GM19372 (cell line): ENCODE data around the gene ARHGEF38.
A peak's percentile ranks its signal among the peaks of the same experiment; 100 is the strongest.

Experiments used
- ATAC-seq: cut with Tn5 transposase; IDR thresholded peaks from one replicate; pipeline ENCODE4 v1.9.1; 2021; ENCODE audit warnings: mild to moderate bottlenecking, low read depth, moderate library complexity; ENCODE audit not compliant: unreplicated experiment

ARHGEF38 gene, protein sequence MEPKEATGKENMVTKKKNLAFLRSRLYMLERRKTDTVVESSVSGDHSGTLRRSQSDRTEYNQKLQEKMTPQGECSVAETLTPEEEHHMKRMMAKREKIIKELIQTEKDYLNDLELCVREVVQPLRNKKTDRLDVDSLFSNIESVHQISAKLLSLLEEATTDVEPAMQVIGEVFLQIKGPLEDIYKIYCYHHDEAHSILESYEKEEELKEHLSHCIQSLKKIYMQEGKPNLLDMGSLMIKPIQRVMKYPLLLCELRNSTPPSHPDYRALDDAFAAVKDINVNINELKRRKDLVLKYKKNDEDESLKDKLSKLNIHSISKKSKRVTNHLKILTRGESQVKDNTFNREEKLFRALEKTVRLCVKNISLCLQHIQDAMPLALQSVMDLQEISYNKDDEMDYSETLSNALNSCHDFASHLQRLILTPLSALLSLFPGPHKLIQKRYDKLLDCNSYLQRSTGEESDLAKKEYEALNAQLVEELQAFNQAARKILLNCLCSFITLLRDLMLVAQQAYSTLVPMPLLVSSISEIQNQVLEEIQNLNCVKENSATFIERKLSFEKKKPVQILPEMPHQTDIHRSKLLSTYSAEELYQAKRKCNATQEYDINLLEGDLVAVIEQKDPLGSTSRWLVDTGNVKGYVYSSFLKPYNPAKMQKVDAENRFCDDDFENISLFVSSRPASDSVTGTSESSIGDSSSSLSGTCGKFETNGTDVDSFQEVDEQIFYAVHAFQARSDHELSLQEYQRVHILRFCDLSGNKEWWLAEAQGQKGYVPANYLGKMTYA

DNA sequence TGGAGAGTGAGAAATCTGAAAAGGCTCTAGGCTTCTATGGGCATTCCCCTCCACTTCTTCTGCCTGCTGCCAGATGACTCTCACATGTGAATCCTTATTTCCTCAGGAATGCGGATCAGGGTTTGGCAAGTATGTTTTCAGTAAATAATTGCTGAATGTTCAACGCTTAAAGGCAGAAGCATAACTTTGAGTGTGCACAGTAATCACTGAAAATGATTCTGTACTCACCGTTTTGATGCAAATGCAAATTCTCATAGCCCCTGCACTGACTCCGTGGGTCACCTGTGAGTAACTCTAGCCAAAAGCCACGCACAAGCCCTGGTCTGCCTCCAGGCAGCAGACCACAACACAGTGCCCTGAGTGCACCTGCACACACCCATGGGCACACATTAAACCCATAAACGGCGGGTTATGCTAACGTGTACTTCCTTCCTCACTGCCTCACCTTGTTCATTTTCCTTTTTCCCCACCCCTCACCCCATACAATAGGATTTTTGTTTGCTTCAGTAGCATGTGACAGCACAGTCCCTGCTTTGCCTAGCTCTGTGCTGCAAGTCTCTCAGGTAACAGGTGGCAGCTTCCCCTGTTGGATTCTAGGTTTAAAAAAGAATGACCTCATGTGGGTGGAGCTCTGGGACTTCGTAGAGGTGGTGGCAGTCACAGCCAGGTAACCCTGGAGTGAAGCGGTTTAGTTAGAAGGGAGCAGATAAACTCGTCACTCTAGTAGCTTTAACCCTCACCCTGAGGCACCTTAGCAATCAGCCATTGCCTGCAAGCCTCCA is at the start of gene ARHGEF38:
ARHGEF38 (plus strand) TSS at position 656 of the 782 bp plus-strand sequence. CDS start 146 bp downstream, outside the sequence.
- ATAC-seq: no peak

DNA sequence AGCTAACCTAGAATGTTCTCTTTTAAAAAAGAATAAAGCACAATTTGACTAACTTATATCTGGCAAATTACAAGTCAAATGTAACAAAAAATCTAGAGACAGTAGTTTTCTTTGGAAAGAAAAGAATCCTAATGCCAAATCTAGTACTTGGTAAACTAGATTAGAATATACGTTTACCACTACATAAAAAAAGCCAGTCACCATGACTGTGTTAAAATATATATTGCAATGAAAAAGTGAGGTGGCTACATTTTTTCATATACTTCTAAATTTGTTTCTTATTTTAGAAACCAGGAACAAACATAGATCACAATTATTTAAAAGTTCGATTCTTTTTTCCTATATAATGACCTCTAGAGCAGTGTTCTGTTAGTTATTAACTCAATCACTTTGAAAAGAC is 48.9 kb upstream of the ARHGEF38 start:
- no peak for ATAC-seq

DNA sequence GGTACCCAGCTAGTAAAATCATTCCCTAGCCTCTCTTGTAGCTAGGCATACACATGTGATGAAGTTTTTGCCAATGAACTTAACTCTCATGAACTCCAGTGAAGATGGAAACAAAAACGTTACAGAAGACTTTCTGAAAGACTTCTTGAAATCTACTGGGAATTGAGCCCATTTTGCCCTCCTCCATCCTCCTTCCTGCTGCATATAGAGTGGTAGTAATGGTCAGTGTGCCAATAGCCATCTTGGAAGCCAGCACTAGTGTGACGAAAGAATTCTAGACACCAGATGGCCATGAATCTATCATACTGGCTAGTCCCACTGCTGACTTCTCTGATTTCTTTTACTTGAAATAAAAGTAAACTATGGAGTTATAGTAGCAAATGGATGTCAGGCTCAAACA is 47.7 kb upstream of the ARHGEF38 start:
- no peak for ATAC-seq

DNA sequence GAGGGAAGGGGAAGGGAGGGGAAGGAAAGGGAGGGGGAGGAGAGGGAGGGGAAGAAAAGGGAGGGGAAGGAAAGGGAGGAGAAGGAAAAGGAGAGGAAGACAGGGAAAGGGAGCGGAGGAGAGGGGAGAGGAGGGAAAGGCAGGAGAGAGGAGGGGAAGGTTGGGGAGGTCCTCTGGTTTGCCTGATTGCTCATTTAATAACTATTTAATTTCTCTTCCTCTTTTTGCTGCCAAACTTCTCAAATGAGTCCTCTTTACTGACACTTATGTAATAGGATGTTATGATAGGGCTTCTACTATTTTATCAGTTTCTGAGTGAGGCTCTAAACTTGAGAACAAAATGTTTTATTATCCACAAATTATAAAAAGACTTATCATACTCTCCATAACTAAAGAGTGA is 43.1 kb upstream of the ARHGEF38 start:
- peak; percentile 88 for ATAC-seq

DNA sequence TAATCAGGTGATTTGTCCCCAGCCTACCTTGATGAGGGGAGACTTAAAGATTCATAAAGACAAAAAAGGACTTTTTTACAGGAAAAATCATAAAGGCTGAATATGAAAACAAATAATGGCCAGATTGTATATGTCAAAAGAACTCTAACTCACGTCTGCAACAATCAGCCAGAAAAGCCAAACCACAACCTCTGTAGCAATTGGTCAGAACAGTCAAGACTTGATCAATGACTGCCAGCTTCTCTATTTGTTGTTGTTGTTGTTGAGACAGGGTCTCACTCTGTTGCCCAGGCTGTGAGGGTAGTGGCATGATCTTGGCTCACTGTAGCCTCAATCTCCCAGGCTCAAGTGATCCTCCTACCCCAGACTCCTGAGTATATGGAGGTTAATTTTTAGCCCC is 42.7 kb upstream of the ARHGEF38 start:
- peak; percentile 17 for ATAC-seq

DNA sequence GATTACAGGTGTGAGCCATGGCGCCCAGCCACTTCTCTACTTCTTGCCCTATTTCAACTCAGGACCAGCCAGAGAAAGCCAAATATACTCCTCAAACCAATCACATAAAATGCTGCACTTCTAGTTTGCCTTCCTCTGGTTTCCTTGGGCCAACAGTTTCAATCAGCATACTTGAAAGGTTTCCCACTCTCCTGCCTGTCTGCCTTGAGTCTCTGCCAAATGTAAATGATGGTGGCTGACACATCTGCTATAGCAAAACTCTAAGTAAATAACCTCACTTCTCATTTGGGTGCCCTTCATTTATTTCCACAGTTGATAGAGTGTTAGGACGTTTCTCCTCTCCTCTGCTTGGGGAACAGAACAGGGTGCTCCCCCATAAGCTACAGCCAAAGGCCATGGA is 42.2 kb upstream of the ARHGEF38 start:
- no peak for ATAC-seq

DNA sequence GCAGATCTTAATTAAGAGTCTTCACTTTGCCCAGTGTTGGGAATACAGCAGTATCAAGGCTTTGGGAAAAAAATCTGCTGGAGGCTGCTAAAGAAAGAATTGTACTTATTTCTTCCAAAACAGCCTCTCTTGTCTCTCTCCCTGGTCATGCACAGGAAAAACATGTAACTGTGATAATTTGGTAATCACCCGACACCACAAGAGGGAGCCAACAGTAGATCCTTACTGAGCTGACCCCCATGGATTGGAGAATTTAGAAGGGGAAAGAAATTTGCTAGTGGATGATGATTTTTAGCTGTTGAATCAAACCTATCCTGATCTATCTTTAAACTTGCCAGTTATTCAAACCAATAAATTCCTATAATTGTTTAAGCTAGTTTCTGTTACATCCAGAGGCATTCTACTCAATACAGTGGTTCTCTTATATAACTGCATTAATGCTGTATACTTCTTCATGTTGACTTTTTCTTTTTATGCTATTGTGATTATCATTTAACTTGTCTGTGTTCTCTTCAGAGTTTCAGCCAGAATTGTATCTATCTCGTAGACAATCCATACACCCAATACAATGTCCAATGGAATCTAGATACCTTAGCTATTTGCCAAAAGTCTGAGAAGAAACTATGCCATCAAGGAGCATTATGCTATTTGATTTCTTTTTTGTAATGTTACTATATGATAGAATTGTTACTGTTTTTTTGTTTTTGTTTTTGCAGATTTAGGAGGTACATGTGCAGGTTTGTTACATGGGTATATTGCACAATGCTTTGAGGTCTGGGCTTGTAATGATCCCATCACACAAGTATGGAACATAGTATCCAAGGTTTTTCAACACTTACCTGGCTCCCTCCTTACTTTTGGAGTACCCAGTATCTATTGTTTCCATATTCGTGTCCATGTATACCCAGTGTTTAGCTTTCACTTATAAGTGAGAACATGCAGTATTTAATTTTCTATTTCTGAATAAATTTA is 31.3 kb upstream of the ARHGEF38 start:
- peak; percentile 68 for ATAC-seq

DNA sequence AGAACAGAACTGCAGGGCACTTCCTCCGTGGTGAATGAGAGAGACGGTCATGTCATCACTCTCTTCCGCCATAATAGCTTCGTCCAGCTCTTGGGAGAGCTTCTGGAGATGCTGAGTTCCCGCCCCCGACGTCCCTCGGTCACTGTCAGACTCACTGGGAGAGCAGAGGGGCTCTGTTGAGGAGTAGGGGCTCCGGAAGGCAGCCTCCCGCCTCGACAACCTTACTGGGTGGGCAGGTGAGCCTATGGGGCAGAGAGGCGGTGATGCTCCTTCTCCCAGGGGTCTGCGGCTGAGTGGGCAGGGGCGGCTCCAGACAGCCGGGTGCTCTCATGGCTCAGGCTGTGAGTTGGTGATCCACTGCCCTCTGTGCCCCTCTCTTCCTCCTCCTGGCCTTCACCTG is 25.8 kb upstream of the ARHGEF38 start:
- ATAC-seq: no peak

DNA sequence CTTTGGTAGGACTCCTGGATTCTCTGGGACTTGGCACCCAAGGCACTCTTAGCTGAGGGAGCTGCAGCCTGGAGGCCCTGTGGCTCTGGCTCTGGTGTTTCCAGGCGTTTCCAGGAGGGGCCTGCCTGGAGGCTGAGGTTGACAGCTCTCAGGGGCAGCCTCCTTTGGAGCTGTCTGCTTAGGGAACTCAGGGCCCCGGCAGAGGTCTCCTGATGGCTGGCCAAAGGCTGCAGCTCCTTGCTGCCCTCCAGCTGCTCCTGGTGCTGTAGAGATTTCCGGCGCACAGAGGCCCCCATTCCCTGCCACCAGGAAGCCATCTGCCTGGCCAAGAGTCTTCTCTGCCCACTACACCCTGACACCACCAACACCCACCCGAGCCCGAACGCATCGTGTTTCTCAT is 25.3 kb upstream of the ARHGEF38 start:
- ATAC-seq: no peak

DNA sequence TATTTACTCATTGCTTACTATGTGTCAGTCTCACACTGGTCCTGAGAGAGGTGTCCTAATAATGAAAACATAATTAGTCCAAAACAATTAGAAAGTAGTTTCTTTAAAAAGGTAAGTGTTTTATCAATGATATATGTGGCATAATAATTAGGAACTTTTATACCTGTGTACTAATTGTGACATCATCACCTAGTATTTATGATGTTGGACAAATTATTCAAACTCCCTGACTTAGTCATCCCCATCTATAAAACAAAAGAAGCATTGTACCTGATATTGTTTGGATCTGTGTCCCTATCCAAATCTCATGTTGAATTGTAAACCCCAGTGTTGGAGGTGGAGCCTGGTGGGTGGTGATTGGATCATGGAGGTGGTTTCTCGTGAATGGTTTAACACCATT is 15.8 kb upstream of the ARHGEF38 start:
- ATAC-seq: no peak

DNA sequence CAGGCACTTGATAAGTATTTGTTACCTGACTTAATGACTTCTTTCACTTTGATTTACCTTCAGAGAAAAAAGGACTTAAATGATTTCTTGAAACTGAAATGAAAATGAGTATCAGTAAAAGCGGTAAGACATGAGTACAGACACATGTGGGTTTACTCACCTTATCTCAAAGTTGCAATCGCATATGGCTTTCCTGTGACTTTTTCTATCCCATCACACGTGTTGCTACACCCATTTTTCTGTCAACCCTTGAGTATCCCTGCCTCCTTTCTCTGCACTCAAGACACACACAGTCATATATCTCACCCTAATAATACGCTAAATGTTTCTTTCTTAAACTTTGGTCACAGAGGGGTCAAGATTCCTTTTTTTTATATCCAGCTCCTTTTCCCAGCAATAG is 11.0 kb upstream of the ARHGEF38 start:
- no peak for ATAC-seq

DNA sequence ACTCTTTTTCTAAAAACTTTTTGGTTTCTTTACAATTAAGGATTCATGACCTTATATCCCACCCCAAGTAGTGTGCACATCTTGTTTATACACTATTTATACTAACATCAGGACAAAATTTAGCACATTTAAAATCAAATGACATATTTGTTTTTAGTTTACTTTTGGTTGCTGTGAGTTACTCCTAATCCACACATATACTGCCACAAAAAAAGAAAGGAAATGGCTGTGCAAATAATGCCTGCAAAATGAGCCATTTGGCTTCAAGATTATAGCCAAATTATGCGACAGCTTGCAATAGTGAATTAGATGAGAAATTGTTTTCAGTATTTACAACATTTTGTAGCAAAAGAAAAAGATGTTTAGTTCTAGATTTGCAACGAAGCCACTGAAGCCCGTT is 10.4 kb upstream of the ARHGEF38 start:
- ATAC-seq: no peak

DNA sequence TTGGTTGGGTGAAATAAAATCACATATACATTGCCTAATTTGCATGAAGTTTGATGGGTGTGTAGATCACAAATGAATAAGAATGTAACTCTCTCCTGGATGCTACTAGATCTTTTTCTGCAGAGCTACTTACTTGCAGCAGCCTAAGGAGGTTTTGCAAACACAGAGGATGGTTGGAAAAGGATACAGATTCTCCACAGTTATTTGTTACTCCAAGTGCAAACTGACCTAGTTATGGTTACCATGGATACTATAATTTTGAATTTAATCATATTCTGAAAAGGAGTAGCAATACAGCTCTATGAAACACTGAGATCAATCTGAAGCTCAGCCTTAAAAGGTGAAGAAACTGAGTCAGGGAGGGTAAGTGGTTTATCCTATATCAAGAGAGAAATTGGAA is 9.1 kb upstream of the ARHGEF38 start:
- ATAC-seq: no peak

DNA sequence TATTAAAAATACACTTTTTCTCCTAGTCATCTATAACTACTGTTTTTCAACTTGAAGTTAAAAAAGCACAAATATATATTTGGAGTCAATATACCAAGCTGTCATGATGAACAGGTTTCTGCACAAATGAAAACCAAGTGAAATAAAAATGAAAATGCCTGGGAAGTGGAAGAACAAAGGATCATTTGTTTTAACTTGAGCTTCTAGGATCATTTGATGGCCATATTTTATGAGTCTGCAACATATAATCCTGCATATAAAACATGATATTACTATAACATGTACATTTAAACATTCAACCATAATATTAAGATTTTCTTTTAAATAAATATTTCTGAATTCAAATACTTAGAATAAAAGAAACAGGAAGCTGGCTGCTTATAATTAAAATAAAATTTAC is 8.5 kb upstream of the ARHGEF38 start:
- no peak for ATAC-seq

DNA sequence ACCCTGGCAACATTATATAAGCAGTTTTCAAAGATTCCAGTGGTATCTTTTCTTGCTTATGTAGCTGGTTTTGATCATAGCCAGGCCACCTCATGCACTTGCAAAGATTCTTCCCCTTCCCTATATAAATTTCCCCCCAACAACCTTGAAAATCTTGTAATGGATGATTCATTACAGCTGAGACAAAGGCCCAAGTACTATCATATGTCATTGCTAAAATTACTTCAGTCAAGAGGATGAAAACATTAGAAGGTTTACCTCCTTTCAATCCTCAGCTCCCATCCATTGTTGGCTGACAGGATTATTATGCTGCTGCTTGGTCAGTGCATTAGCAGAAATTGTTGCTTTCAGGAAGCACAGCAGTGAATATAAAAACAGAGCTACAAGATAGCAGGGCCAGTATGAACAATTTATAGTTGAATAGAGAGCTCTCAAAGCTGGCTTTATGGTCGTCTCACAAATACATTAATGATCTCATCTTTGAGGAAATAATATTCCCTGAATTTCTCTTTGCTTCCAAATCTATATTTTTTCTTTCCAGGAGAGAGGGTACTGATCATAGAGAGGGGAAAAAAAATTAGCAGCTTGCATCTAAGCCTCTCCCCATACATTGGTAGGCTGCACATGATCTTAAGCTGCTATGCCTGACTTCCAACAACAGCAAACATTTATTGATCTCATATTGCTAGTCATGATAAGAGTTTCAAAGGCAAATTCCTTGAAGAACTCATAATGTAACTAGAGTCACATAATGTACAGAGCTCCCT is 7.7 kb upstream of the ARHGEF38 start:
- ATAC-seq: no peak

DNA sequence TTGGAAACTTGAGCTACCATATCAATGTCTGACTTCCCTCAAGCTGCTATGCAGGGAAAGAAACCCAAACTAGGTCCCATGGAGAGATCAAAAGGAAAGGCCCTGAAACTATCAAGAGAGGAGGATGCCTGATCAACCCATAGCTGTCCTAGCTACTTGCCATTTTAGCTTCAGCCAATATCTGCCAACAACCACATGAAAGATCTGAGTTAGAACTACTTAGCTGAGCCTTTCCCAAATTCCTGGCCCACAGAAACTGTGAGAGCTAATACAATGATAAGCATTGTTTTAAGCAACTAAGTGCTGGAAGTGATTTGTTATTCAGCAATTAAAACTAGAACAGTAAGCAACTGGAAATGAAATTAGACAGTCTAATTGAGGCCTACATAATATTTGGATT is 6.3 kb upstream of the ARHGEF38 start:
- no peak for ATAC-seq

DNA sequence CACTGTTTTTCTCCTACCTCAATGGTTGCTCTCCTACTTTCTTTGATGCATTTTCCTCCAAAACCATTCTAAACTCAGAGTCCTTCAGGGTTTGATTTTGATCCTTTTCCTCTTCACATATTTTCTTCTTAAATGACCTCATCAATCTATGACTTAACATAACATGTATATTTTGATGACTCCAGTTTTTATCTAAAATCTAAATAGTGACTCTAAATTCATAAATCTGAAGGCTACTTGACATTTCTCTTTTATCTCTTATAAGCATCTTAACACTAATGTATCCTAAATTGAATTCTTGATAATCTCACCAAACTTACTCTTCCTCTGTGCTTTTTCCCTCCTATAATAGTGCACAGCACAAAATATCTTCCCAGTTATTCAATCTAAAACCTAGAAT is 4.7 kb upstream of the ARHGEF38 start:
- ATAC-seq: no peak

DNA sequence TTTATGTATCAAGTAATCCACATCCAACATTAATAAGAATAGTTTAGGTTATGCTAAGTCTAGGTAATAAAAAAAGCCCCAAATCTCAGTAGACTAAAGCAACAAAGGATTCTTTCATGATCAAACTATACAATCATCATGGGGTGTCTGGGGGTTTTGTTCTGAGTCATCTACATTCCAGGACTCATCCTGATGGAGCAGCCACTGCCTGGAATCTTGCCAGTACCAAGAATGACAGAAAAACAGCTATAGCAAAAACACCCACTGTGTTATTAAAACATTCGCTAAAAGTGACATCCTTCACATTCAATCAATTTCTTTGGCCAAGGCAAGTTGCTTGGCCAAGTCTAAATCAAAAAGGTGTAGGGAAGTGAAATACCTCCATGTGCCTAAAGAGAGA is 3.9 kb upstream of the ARHGEF38 start:
- ATAC-seq: no peak

DNA sequence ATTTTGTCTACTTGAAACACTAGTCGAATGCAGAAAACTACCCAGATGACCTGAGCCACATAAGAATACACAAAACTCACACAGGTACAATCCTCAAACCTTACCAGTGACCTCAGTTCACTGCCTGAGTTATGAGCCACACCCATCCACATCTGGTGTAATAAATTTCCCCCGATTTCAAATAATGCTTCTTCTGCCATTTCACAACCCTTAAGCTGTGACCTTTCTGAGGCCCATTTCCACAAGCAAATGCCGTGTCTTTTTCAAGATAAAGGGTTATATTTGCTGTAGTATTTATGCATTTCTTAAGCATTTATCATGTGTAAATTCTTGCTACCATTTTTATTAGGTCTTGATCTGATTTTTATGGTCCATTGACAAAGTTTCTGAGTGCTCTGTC is 1.8 kb upstream of the ARHGEF38 start:
- ATAC-seq: no peak
